T-helper 17 cell (primary cell): Measurements from ENCODE around the gene PEAR1. TPM values are rescaled to one million over a fixed set of nuclear protein-coding genes. Genes with fewer than 3 reads are reported as not detected.

Experiments
- ATAC-seq: fragments of 150-1000 bp; cut with Tn5 transposase; 2 replicates; pipeline ENCODE4 v1.10.0; 2021; ENCODE audit warnings: mild to moderate bottlenecking, moderate library complexity
- DNase-seq, 3 donors: peaks; one replicate each; pipeline versions ENCODE4 v3.0.0 to v3.0.0-alpha.2; 2020 to 2021
- H3K9me3 ChIP-seq: one replicate; pipeline ENCODE4 v1.7.0; 2013; ENCODE audit warnings: low read length, mild to moderate bottlenecking; ENCODE audit not compliant: control insufficient read depth, poor library complexity, severe bottlenecking
- H3K27ac Mint-ChIP-seq: one replicate; pipeline ENCODE4 v1.8.0; 2022; ENCODE audit warnings: mild to moderate bottlenecking, moderate library complexity, mixed read lengths
- H3K27me3 Mint-ChIP-seq: one replicate; pipeline ENCODE4 v1.8.0; 2022; ENCODE audit warnings: mixed read lengths
- H3K36me3 Mint-ChIP-seq: one replicate; pipeline ENCODE4 v1.8.0; 2022; ENCODE audit warnings: low read depth, mixed read lengths
- H3K4me1 Mint-ChIP-seq: one replicate; pipeline ENCODE4 v1.8.0; 2022; ENCODE audit warnings: mild to moderate bottlenecking, mixed read lengths
- H3K4me3 Mint-ChIP-seq: one replicate; pipeline ENCODE4 v1.8.0; 2022; ENCODE audit warnings: mild to moderate bottlenecking, moderate library complexity, mixed read lengths
- total RNA-seq, 4 donors: library from RNA in 2 of 4; stranded (reverse) in 2 of 4; gene quantifications; one replicate each; pipeline ENCODE4 v1.2.3 and lab custom pipeline; 2022 to 2026

The PEAR1 gene
- total RNA-seq, 2 donors from 2014 or later, result 0.42 to 17.7 TPM

DNA sequence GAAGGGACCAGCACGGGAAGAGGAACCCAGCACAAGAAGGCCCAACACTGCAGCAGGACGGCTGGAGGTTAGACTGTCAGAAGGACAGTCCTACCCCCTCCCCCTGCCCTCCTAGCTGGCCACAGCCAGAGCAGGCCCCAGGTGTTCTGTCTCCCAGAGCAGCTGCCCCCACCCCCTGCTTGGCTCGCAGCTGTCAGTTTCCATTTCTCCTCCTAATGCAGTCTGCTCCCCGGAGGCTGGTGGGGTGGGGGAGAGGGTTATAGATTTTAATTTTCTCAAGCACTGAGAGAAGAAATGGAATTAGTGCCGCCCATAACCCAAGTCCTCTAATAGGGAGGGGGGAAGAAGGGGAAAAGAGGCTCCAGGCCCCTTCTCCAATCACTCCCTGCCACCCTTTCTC, 13.0 kb upstream of the PEAR1 start:
- Mint-ChIP-seq H3K27me3 (peaks cover 83% of the 10 kb centered on the region), H3K4me3 (no peak overlapping the region), H3K36me3 (peaks cover 3% of the 10 kb centered on the region), H3K27ac (no peak overlapping the region), H3K4me1 (peaks cover 13% of the 10 kb centered on the region)
- DNase-seq, result no peak
- no peak for ATAC-seq
- no peaks in the 10 kb centered on the region for H3K9me3 ChIP-seq

DNA sequence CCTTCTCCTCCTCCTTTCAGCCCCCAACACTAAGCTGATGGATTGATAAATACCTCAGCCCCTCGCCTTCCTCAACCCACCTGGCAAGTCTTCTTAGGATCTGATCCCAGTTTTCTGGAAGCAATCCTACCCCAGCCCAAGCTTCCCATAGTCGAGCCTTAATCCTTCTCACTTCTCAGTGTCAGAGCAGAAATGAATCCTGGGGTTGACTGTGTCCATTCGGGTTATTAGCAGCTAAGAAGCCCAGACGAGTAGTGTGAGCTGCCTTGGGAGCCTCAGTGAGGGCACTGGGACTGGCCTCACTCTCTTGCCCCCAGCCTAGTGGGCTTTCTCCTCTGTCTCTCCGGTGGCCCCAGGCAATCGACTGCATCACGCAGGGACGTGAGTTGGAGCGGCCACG, 12.4 kb upstream of the PEAR1 start:
- DNase-seq, result no peak
- peaks cover 3% of the 10 kb centered on the region for H3K36me3 Mint-ChIP-seq
- H3K4me3 Mint-ChIP-seq, result no peak overlapping the region

DNA sequence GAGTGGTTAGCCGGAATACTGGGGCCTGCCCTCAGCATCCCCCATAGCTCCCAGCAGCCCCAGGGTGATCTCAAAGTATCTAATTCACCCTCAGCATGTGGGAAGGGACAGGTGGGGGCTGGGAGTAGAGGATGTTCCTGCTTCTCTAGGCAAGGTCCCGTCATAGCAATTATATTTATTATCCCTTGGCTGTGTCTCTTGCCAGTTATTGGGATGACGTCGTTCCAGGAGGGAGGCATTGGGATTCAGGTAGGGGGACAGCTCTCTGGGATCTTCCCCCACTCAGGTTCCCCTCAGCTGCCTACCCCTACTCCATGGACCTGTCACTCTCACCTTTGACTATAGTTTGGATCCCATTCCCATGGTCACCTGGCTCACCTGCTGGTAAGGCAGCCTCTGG, 11.9 kb upstream of the PEAR1 start:
- peaks cover 90% of the 10 kb centered on the region for H3K27me3 Mint-ChIP-seq
- DNase-seq, result no peak
- no peaks in the 10 kb centered on the region for H3K9me3 ChIP-seq
- peak overlapping the region; percentile 9 for H3K27ac Mint-ChIP-seq
- H3K4me1 Mint-ChIP-seq, result peaks cover 11% of the 10 kb centered on the region
- H3K36me3 Mint-ChIP-seq, result peaks cover 3% of the 10 kb centered on the region
- no peak for ATAC-seq
- H3K4me3 Mint-ChIP-seq, result no peak overlapping the region

More for the DNA sequence above, 12.4 kb upstream of the PEAR1 start:
- Mint-ChIP-seq H3K27ac (no peak overlapping the region), H3K4me1 (peaks cover 13% of the 10 kb centered on the region), H3K27me3 (peaks cover 89% of the 10 kb centered on the region)
- no peaks in the 10 kb centered on the region for H3K9me3 ChIP-seq
- no peak for ATAC-seq

DNA sequence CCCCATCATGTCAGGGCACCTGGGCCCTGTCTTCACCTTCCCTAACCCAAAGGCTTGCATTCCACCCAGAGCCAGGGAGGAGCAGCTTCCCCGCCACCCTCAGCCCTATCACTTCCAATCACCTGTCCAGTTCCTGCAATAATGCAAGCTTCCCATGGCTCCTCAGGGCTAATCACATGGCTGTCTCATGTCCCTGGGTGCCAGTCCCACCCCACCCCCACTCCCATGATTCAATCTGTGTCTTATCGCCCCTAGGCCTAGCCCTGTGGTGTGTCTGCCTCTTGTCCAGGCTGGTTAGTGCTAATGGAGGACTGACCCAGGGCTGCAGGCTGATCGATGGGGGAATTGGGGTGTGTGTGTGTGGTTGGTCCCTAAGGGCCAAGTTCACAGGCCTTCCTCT, 11.0 kb upstream of the PEAR1 start:
- H3K4me3 Mint-ChIP-seq, result no peak overlapping the region
- H3K9me3 ChIP-seq, result no peaks in the 10 kb centered on the region
- H3K36me3 Mint-ChIP-seq, result peaks cover 3% of the 10 kb centered on the region
- DNase-seq (no peak), ATAC-seq (no peak)
- no peak overlapping the region for H3K27ac Mint-ChIP-seq
- peaks cover 88% of the 10 kb centered on the region for H3K27me3 Mint-ChIP-seq
- H3K4me1 Mint-ChIP-seq, result peaks cover 11% of the 10 kb centered on the region

GRCh38 chr1:156883919-156884318, 9.6 kb upstream of the PEAR1 start:
- no peak for ATAC-seq
- H3K9me3 ChIP-seq, result no peaks in the 10 kb centered on the region

GRCh38 chr1:156884560-156885184, 8.8 kb upstream of the PEAR1 start:
- Mint-ChIP-seq H3K27ac (no peak overlapping the region), H3K4me1 (peaks cover 13% of the 10 kb centered on the region), H3K27me3 (peaks cover 88% of the 10 kb centered on the region), H3K4me3 (no peak overlapping the region), H3K36me3 (peaks cover 7% of the 10 kb centered on the region)
- DNase-seq (no peak), ATAC-seq (no peak)
- H3K9me3 ChIP-seq, result no peaks in the 10 kb centered on the region

More at GRCh38 chr1:156883919-156884318, 9.6 kb upstream of the PEAR1 start:
- Mint-ChIP-seq H3K4me3 (no peak overlapping the region), H3K27ac (no peak overlapping the region), H3K27me3 (peaks cover 85% of the 10 kb centered on the region), H3K36me3 (peaks cover 6% of the 10 kb centered on the region), H3K4me1 (peaks cover 11% of the 10 kb centered on the region)
- no peak for DNase-seq

GRCh38 chr1:156885314-156885713, 8.2 kb upstream of the PEAR1 start:
- no peaks in the 10 kb centered on the region for H3K9me3 ChIP-seq
- H3K4me3 Mint-ChIP-seq, result no peak overlapping the region
- ATAC-seq (no peak), DNase-seq (no peak)
- peaks cover 17% of the 10 kb centered on the region for H3K4me1 Mint-ChIP-seq
- peaks cover 7% of the 10 kb centered on the region for H3K36me3 Mint-ChIP-seq
- H3K27me3 Mint-ChIP-seq, result peaks cover 88% of the 10 kb centered on the region
- H3K27ac Mint-ChIP-seq, result no peak overlapping the region

- ATAC-seq, result no peak
- H3K36me3 Mint-ChIP-seq, result peaks cover 7% of the 10 kb centered on the region
- DNase-seq, result no peak
- H3K4me1 Mint-ChIP-seq, result peaks cover 19% of the 10 kb centered on the region
- peaks cover 84% of the 10 kb centered on the region for H3K27me3 Mint-ChIP-seq
- no peak overlapping the region for H3K4me3 Mint-ChIP-seq
- no peaks in the 10 kb centered on the region for H3K9me3 ChIP-seq
- no peak overlapping the region for H3K27ac Mint-ChIP-seq
Measured at GRCh38 chr1:156885880-156886355, 7.6 kb upstream of the PEAR1 start.

DNA sequence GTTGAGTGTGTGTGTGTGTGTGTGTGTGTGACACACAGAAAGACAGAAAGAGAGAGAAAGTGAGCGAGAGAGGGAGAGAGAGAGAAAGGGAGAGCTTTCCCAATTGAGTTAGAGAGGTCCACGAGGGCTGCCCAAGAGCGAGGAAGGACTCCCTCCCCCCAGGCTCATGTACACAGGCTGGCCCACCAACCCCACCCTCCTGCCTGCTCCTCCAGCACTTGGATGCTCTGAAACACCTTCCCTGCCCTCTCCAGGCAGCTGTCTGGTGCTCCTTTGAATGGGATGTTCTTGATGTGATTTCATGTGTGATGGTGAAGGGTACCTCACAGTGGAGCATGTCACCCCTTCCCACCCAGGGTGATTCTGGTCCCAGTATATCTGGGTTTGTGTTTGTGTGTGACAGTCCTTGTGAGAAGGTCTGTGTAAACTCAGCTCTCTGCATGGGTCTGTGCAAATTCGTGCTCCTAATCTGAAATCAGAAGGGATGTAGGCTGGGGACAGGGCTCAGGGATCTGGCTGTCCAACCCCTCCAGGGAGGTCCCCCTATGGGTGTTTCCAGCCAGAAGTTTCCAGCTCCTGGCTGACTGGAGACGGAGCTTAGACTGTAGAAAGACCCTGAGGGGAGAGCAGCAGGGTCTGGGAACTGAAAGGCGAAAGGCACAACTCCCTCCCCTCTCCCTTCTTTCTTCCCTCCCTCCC, 6.8 kb upstream of the PEAR1 start:
- no peak overlapping the region for H3K27ac Mint-ChIP-seq

DNA sequence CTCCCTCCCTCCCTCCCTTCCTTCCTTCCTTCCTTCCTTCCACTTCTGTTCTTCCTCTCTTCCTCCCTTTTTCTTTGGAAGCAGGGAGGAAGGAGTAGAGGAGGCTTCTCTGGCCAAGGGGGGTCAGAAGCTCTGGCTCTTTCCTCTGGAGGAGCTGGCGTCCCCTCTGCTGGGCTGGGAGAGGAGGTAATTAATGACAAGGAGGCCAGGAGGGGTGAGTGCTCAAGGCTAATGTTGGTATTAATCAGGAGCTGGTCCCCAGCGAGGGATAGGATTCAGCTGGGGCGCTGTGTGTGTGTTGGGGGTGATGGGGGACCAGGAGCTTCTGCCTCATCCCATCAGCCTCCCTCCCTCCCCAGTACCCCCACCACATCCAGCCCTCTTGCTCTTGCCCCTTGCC, 6.2 kb upstream of the PEAR1 start:
- Mint-ChIP-seq H3K4me1 (peaks cover 22% of the 10 kb centered on the region), H3K36me3 (peaks cover 7% of the 10 kb centered on the region), H3K27ac (no peak overlapping the region), H3K27me3 (peaks cover 70% of the 10 kb centered on the region), H3K4me3 (no peak overlapping the region)
- no peaks in the 10 kb centered on the region for H3K9me3 ChIP-seq
- DNase-seq (no peak), ATAC-seq (no peak)

More for the DNA sequence above, 6.8 kb upstream of the PEAR1 start:
- peaks cover 76% of the 10 kb centered on the region for H3K27me3 Mint-ChIP-seq
- ATAC-seq (no peak), DNase-seq (no peak)
- no peak overlapping the region for H3K4me3 Mint-ChIP-seq
- peaks cover 7% of the 10 kb centered on the region for H3K36me3 Mint-ChIP-seq
- H3K4me1 Mint-ChIP-seq, result peaks cover 20% of the 10 kb centered on the region
- no peaks in the 10 kb centered on the region for H3K9me3 ChIP-seq

GRCh38 chr1:156887734-156888133, 5.8 kb upstream of the PEAR1 start:
- DNase-seq (no peak), ATAC-seq (no peak)
- no peak overlapping the region for H3K4me3 Mint-ChIP-seq
- no peak overlapping the region for H3K27ac Mint-ChIP-seq
- peaks cover 7% of the 10 kb centered on the region for H3K36me3 Mint-ChIP-seq
- H3K4me1 Mint-ChIP-seq, result peaks cover 23% of the 10 kb centered on the region
- H3K27me3 Mint-ChIP-seq, result peaks cover 69% of the 10 kb centered on the region
- H3K9me3 ChIP-seq, result no peaks in the 10 kb centered on the region

- Mint-ChIP-seq H3K27ac (peak overlapping the region; percentile 24), H3K36me3 (peaks cover 4% of the 10 kb centered on the region), H3K27me3 (peaks cover 56% of the 10 kb centered on the region), H3K4me1 (peaks cover 21% of the 10 kb centered on the region), H3K4me3 (peak overlapping the region; percentile 55)
- peak; percentile 27 for ATAC-seq
- DNase-seq, result peak; percentile 26 to 35 (median 27)
- no peaks in the 10 kb centered on the region for H3K9me3 ChIP-seq
Measured at GRCh38 chr1:156889802-156890580, 3.5 kb upstream of the PEAR1 start.
